GM19193 (cell line): Measurements from ENCODE around the gene CDC42BPA.

ENCODE experiments used
- POLR2A ChIP-seq: IDR thresholded peaks from 4 replicates; pipeline ENCODE4 v1.6.1; 2011; ENCODE audit not compliant: insufficient read depth, insufficient read length; ENCODE audit errors: extremely low read depth

The CDC42BPA gene

DNA sequence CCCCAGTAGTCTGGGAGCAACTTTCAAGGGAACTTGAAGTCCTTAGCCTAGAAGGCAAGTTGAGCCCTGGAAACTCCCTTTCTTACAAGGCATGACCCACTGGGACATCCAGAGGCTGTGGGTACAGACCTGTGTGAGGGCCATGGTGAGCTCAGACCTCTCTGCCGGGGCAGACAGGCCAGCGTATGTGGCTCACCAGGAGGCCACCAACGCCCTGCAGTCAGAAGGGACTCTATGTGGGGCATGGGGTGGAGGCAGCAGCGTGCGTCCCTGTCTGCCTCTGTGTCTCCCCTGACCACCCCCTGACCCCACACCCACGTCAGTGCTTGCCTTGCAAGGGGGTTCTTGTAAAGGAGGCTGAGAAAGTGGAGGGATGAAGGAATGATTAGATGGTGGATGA lies 367.4 kb downstream of the CDC42BPA start:
- no peak for TF ChIP-seq POLR2A

DNA sequence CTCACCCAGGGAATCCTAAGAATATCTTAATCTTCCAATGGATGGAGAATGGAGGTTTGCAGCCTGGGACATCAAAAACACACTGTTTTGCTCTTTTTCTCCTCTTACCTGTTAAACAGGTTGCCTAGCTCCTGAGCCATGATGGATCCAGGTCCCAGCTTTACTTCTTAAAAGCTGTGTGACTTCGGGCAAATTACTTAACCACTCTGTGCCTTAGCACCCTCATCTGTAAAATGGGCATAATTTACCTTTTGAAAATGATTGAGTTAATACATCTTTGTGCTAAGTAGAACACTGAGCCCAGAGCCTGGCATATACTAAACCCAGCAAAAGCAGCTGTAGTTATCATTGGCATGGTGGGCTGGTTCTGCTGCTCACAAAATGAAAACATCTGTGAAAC lies 368.0 kb downstream of the CDC42BPA start:
- no peak for TF ChIP-seq POLR2A

DNA sequence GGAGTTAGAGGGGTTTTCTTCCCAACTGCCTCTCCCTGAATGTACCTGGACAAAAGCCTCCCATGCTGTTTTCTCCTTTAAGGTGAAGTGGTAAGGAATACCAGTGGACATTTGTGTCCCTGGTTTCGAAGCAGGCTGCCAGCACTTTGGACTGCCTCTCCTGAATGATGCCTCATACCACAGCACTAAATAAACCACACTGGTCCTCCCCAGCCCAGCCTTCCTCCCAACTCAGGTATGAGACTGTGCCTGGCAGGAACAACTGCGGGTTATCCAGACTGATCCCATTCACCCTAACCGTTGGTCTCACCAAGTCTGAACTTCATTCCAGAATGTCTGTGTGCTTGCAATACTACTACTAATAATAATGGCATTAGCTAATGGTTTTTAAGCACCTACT lies 368.9 kb downstream of the CDC42BPA start:
- no peak for TF ChIP-seq POLR2A

DNA sequence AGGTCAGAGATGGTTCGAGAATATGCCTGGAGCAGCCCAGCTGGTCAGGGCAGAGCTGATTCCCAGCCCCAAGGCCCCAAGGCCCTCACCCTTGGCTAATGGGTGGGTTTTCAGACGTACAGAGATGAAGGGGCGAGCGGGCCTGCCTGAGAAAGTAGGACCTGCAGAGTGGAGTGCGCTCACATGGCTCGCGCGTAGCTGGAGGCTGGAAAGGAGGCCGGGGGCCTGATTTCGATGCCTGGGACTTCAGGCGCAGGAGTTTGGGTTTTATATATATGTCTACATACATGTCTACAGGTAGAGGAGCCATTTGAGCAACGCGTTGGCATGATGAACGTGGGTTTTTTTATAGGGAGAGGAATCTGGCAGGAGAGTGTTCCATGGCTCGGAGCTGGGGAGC lies 369.3 kb downstream of the CDC42BPA start:
- TF ChIP-seq POLR2A = no peak

DNA sequence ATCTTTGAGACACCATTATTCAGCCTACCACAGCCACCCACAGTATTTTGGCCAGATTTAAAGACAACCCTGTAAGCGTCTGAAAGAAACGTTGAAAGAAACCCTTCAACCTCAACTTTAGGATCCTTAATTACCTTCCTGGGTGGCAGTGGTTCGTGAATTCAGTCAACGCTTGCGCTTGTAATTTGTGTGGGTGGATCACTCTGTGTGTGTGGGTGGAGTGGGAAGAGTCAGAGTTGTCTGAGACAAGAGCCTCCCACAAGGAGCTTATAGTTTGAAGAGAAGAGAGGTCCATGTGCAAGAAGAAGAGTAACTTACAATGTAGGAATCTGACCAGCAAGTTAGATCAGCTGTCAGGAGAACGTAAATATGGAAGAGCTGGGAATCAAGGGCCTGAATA lies 369.8 kb downstream of the CDC42BPA start:
- TF ChIP-seq POLR2A = no peak

DNA sequence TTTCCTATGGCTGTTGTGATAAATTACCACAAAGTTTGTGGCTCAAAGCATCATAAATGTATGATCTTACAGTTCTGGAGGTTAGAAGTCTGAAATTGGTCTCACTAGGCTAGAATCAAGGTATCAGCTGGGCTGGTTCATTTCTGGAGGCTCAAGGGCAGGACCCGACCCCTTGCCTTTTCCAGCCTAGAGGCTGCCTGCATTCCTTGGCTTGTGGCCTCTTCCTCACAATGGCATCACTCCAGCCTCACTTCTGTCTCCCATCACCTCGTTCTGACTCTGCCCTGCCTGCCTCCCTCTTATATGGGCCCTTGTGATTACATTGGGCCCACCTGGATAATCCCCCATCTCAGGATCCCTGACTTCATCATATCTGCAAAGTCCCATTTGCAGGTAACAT lies 370.2 kb downstream of the CDC42BPA start:
- TF ChIP-seq POLR2A = no peak

DNA sequence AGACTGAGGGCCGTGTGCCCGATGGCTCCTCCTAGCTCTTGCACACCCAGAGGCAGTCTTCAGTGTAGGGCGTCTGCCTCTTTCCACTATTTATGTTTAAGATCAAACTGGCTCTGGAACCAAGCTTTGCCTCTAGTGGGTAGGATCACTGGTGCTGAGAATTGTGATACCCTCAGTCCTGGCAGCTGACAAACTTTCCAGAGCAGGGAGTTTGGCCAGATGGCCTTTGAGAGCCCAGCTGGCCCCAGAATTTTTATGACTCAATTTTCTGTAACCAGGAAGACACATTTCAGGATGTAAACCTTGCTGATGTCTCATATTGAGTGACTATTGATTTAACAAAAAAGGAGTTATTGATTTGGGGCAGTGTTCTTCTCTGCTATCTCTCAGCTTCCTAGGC lies 371.5 kb downstream of the CDC42BPA start:
- no peak for TF ChIP-seq POLR2A

DNA sequence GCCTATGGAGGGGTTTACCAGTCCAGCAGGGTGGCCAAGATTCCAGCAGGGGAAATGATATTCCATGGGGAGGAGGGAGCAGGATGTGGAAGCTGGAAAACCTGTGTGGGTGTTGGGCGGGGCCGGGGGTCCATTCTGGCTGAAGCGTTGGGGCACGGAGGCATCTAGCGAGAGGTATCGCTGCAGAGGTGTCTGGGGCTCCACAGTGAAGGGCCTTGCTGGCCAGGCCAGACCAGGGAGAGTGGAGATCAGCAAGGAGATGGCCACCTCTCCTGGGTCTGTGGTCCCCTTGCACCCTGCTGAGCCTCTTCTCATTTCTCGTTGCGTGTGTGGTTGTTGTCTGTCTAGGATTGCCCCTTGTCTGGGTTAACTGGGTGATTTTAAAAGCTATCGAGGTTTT lies 372.0 kb downstream of the CDC42BPA start:
- TF ChIP-seq POLR2A = no peak

DNA sequence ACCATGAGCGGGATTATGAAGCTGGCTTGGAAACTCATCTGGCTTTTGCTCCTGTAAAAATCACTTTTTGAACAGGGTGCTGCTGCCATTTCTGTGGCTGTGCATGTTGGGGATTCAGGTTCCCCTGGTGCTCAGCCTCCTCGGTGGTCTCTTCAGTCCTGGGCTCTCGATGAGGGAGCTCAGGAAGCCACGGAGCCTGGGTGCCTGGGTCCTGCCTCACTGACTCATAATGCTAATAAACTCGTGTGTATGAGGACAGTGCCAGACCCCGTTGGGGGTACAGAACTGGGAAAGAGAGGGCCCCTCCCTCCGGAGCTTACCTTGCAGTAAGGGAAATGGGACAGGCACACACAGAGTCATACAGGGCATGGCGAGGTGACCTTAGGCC lies 372.4 kb downstream of the CDC42BPA start:
- no peak for TF ChIP-seq POLR2A

DNA sequence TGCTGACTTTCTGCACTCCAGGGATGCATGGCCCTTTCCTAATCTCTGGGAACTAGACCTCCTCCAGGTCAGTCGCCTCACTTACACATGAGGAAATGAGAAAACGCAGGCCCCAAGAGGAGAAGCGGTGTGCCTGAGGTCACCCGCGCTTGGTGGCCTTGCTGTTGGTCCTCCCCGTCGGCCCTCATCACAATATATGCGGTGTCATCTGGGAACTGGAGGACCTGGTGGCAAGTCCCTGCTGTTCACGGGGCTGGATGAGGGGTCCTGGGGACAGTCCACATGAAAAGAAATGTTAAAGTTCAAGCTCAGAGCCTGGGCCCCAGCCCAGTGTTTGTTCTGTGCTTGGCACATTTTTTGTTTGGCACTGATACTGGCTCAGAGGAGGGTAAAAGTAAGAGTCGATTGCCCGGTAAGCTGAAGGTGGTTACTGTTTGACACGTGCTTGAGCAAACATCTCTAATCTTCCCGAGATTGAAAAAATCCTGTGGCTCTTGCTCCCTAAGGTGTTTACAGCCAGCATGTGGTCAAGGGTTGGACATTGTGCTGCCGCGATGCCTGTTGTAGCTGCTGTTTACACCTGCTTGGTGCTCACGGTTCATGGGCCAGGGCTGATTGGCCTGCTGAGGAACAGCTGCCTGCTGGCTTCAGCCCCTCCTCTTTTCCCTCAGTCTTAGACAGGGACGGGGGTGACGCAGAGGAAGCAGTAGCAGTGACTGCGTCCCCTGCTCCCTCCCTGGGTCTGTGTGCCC lies 373.0 kb downstream of the CDC42BPA start:
- TF ChIP-seq POLR2A = no peak

DNA sequence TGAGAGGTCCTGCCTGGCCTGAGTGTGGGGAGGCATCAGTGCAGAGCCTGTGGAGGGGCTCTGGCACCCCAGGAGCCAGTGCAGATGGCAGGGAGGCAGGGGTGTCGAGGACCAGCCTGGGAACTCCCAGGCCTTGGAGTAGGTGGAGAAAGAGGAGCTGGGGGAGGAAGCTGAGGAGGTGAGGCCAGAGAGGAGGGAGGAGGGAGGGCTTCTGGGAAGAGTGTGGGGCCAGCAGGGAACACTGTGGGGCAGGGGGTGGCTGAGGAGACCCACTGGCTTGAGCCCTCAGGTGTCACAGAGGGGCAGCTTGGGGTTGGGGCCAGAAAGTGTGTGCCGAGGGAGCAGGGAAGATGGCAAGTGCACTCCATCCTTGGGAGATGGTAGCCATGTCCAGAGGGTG lies 374.4 kb downstream of the CDC42BPA start:
- no peak for TF ChIP-seq POLR2A

DNA sequence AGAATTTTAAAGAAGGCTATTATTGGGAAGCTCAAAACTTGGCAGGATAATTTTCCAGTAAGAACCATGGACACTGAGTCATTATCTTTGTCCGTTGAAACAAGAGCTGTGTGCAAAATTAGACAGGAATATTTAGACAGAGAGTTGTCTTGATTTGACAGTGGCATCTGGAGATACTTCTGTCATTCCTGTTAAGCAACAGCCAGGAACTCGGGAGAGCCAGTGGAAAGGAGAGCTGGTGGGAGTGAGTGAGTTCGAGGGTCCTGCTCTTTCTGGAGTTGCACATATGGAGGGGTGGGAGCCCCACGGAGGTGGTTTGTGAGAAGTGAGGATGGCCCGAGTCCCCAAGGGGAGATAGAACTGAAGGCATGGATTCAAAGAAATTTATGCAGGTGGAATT lies 375.1 kb downstream of the CDC42BPA start:
- TF ChIP-seq POLR2A = no peak

DNA sequence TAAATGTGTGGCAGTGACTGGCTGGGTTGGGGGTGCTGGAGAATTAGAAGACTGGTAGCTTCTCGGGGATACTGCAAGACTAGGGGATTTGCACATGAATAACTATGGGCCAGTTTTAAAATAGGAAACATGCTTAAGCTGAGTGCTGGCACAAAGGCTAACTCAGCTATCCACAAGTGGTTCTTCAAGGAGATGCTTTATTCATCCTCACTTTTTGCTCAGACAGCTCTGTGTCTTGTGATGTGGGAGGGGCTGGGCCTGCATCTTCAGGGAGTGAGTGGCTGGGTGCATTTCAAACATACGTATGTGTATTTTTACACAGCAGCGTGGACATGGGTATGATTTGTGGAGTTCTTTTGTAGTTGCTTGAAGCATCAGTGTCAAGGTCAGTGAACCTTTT lies 375.9 kb downstream of the CDC42BPA start:
- TF ChIP-seq POLR2A = no peak

DNA sequence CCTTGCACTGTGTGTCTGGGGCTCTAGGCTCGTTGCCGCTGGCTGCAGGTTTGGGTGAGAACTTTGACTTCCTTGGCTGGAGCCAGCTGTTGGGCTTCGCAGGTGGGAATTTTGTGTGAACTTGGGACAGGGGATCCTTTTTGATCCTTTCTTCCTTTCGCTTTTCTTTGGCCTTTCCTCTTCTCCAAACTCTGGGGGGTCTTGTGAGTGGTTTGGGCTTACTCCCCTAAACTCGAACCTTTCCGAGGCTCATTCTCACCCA lies 377.6 kb downstream of the CDC42BPA start:
- no peak for TF ChIP-seq POLR2A

DNA sequence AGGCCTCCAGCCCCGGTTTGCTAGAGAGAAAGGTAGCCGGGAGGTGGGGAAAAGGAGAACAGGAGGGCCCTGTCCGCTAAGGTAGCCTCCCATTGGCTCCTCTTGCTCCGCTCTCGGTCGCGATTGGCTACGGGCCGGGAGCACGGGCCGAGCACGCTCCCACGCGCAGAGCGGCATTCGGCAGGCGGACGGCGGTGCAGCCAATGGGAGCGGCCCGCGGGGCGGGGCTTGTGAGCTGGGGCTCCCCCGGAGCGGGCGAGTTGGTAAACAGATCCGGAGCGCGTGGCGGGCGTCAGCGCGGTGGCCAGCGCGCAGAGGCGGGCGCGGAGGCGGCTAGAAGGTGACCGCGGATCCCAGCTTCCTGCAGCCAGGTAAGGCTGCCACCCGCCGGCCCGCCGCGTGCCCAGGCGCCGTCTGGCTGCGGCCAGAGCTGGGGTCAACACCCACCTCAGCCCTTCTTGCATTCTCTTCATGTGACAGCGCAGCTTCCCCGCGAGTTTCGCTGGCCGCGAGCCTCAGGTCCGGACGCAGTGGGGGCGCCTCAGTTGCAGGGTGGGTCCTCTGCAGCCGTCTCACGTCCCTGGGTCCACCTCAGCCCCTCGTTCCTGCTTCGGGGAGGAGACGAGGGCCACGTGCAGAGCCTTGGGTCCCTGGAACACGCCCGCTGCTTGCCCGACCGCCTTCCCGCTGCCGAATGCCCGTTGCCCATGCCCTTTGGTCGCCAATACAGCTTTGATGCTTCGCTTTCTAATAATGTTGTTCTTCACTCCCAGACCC lies 378.1 kb downstream of the CDC42BPA start, which contains the start of gene COQ8A:
COQ8A (plus strand) TSS at position 266 of the 777 bp plus-strand sequence. CDS start 21,092 bp downstream, outside the sequence.
- no peak for TF ChIP-seq POLR2A
